OCI-LY1 (cell line): Measurements from ENCODE around the gene RAD51D.

ENCODE experiments used
- EZH2 ChIP-seq: fragments of 200-600 bp; sonication (generic), shearing (Covaris generic); IDR thresholded peaks from 2 replicates; pipeline ENCODE4 v1.8.0; 2017; ENCODE audit warnings: borderline replicate concordance, mixed run types, mild to moderate bottlenecking, antibody characterized with exemption, low read length, moderate library complexity, mixed read lengths
- TF ChIP-seq, protein P1 (sequence below): fragments of 200-600 bp; sonication (generic), shearing (Covaris generic); IDR thresholded peaks from 2 replicates; pipeline ENCODE4 v1.5.1; 2017; ENCODE audit warnings: mild to moderate bottlenecking, antibody characterized with exemption, low read length, moderate library complexity, mixed read lengths

DNA sequence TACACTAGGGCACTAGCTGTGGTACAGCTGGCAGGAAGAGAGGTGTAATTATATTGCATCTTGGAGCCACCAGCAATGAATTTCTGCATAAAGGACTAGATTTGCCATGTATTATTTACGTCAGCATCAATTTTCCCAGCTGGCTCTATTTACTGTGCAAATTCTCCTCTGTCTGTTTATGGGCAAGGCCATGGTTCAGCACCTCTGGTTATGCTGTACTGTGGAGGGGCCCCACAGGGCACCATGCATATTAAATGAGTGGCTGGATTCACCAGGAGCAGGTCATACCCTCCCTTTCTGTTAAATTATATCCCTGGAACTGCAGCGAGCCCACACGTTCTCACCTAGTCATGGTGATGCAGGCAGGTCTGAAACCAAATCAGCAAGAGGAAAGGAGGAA lies 19.8 kb downstream of the RAD51D start:
- TF ChIP-seq, protein P1, sequence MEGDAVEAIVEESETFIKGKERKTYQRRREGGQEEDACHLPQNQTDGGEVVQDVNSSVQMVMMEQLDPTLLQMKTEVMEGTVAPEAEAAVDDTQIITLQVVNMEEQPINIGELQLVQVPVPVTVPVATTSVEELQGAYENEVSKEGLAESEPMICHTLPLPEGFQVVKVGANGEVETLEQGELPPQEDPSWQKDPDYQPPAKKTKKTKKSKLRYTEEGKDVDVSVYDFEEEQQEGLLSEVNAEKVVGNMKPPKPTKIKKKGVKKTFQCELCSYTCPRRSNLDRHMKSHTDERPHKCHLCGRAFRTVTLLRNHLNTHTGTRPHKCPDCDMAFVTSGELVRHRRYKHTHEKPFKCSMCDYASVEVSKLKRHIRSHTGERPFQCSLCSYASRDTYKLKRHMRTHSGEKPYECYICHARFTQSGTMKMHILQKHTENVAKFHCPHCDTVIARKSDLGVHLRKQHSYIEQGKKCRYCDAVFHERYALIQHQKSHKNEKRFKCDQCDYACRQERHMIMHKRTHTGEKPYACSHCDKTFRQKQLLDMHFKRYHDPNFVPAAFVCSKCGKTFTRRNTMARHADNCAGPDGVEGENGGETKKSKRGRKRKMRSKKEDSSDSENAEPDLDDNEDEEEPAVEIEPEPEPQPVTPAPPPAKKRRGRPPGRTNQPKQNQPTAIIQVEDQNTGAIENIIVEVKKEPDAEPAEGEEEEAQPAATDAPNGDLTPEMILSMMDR, result no peak
- TF ChIP-seq EZH2, result no peak
